Neutrophil (primary cell): ENCODE data around the gene ARMH4.

Source experiments
- H3K27ac ChIP-seq: fragments of 200-600 bp; sonication (generic); 2 replicates; pipeline ENCODE4 v1.5.1; 2016; ENCODE audit warnings: mild to moderate bottlenecking, moderate library complexity
- H3K27me3 ChIP-seq: fragments of 200-600 bp; sonication (generic); 2 replicates; pipeline ENCODE4 v1.6.0; 2016; ENCODE audit warnings: mild to moderate bottlenecking
- H3K36me3 ChIP-seq: fragments of 200-600 bp; sonication (generic); 2 replicates; pipeline ENCODE4 v1.5.1; 2017
- H3K4me1 ChIP-seq, 2 experiments: fragments of 200-600 bp in 1 of 2; sonication (generic) in 1 of 2; 1 replicate in 1 of 2; 2 replicates in 1 of 2; pipeline versions ENCODE4 v1.5.1 to v1.6.1; 2013 to 2016; ENCODE audit warnings: low read depth in 1 of 2, low read length in 1 of 2, mild to moderate bottlenecking in 1 of 2, moderate library complexity in 1 of 2; ENCODE audit not compliant: control insufficient read depth in 1 of 2, insufficient read depth in 1 of 2
- H3K4me3 ChIP-seq, 2 experiments: fragments of 200-600 bp in 1 of 2; sonication (generic) in 1 of 2; 1 replicate in 1 of 2; 2 replicates in 1 of 2; pipeline ENCODE4 v1.5.1; 2013 to 2016; ENCODE audit warnings: low read depth in 1 of 2, low read length in 1 of 2, mild to moderate bottlenecking in 1 of 2, moderate library complexity in 1 of 2
- H3K9me3 ChIP-seq: fragments of 200-600 bp; sonication (generic); 2 replicates; pipeline ENCODE4 v1.5.1; 2016
- CTCF ChIP-seq: fragments of 200-600 bp; sonication (generic); IDR thresholded peaks from 2 replicates; pipeline ENCODE4 v1.5.1; 2016; ENCODE audit warnings: antibody characterized with exemption

The ARMH4 gene

GRCh38 chr14:58099682-58100081, 52.3 kb downstream of the ARMH4 start:
- Histone ChIP-seq H3K36me3 (no peaks in the 10 kb centered on the region), H3K27me3 (no peaks in the 10 kb centered on the region)

GRCh38 chr14:58098507-58098906, 53.5 kb downstream of the ARMH4 start:
- H3K4me1 ChIP-seq, result no peaks in the 10 kb centered on the region
- TF ChIP-seq CTCF, result no peak

More at GRCh38 chr14:58099682-58100081, 52.3 kb downstream of the ARMH4 start:
- H3K9me3 ChIP-seq, result no peaks in the 10 kb centered on the region
- no peak overlapping the region for H3K4me3 ChIP-seq
- H3K27ac ChIP-seq, result no peak overlapping the region
- TF ChIP-seq CTCF, result no peak
- no peaks in the 10 kb centered on the region for H3K4me1 ChIP-seq

GRCh38 chr14:58096731-58097130, 55.3 kb downstream of the ARMH4 start:
- H3K4me3 ChIP-seq, result no peak overlapping the region
- H3K27ac ChIP-seq, result no peak overlapping the region
- H3K9me3 ChIP-seq, result no peaks in the 10 kb centered on the region
- H3K36me3 ChIP-seq, result no peaks in the 10 kb centered on the region
- TF ChIP-seq CTCF, result no peak
- no peaks in the 10 kb centered on the region for H3K27me3 ChIP-seq
- no peaks in the 10 kb centered on the region for H3K4me1 ChIP-seq

More at GRCh38 chr14:58098507-58098906, 53.5 kb downstream of the ARMH4 start:
- no peak overlapping the region for H3K4me3 ChIP-seq
- H3K27me3 ChIP-seq, result no peaks in the 10 kb centered on the region
- no peak overlapping the region for H3K27ac ChIP-seq
- no peaks in the 10 kb centered on the region for H3K9me3 ChIP-seq
- H3K36me3 ChIP-seq, result no peaks in the 10 kb centered on the region

- H3K27ac ChIP-seq, result no peak overlapping the region
Observed at GRCh38 chr14:58091883-58092630, 60.0 kb downstream of the ARMH4 start.

GRCh38 chr14:58089612-58090011, 62.4 kb downstream of the ARMH4 start:
- no peak overlapping the region for H3K27ac ChIP-seq
- H3K27me3 ChIP-seq, result no peaks in the 10 kb centered on the region
- no peaks in the 10 kb centered on the region for H3K4me1 ChIP-seq
- no peaks in the 10 kb centered on the region for H3K9me3 ChIP-seq
- no peak for TF ChIP-seq CTCF
- no peak overlapping the region for H3K4me3 ChIP-seq
- no peaks in the 10 kb centered on the region for H3K36me3 ChIP-seq

More at GRCh38 chr14:58091883-58092630, 60.0 kb downstream of the ARMH4 start:
- no peak overlapping the region for H3K4me3 ChIP-seq
- H3K36me3 ChIP-seq, result no peaks in the 10 kb centered on the region
- no peak for TF ChIP-seq CTCF
- H3K4me1 ChIP-seq, result no peaks in the 10 kb centered on the region
- no peaks in the 10 kb centered on the region for H3K27me3 ChIP-seq
- no peaks in the 10 kb centered on the region for H3K9me3 ChIP-seq
